Smooth muscle cell (in vitro differentiated cells): ENCODE results near the gene TMEM178A. TPM values are rescaled to one million over a fixed set of nuclear protein-coding genes. Genes with fewer than 3 reads are reported as not detected.

Experiments used
- DNase-seq: peaks from one replicate; lab custom pipeline; 2025; ENCODE audit not compliant: unreplicated experiment; lab: John Stamatoyannopoulos, UW
- H2AFZ ChIP-seq: fragments of 200-600 bp; sonication (generic); 2 replicates; pipeline ENCODE4 v1.6.0; 2016; ENCODE audit warnings: antibody characterized with exemption, low read depth, mild to moderate bottlenecking
- H3F3A ChIP-seq: fragments of 200-600 bp; sonication (generic); 2 replicates; pipeline ENCODE4 v1.6.0; 2017; ENCODE audit warnings: antibody characterized with exemption, low read depth
- H3K27ac ChIP-seq: fragments of 200-600 bp; sonication (generic); 2 replicates; pipeline ENCODE4 v1.5.1; 2016; ENCODE audit warnings: low read depth, mild to moderate bottlenecking
- H3K27me3 ChIP-seq: fragments of 200-600 bp; sonication (generic); 2 replicates; pipeline ENCODE4 v1.6.1; 2016; ENCODE audit warnings: low read depth, mild to moderate bottlenecking
- H3K36me3 ChIP-seq: fragments of 200-600 bp; sonication (generic); 2 replicates; pipeline ENCODE4 v1.5.1; 2016; ENCODE audit warnings: low read depth
- H3K4me1 ChIP-seq: fragments of 200-600 bp; sonication (generic); 2 replicates; pipeline ENCODE4 v1.5.1; 2016; ENCODE audit warnings: low read depth
- H3K4me2 ChIP-seq: fragments of 200-600 bp; sonication (generic); 2 replicates; pipeline ENCODE4 v1.6.0; 2016; ENCODE audit warnings: mild to moderate bottlenecking
- H3K4me3 ChIP-seq: fragments of 200-600 bp; sonication (generic); 2 replicates; pipeline ENCODE4 v1.5.1; 2016; ENCODE audit warnings: mild to moderate bottlenecking
- H3K79me2 ChIP-seq: fragments of 200-600 bp; sonication (generic); 2 replicates; pipeline ENCODE4 v1.6.0; 2016; ENCODE audit warnings: low read depth, mild to moderate bottlenecking
- H3K9ac ChIP-seq: fragments of 200-600 bp; sonication (generic); 2 replicates; pipeline ENCODE4 v1.6.0; 2016; ENCODE audit warnings: low read depth
- H3K9me3 ChIP-seq: fragments of 200-600 bp; sonication (generic); replicated peaks from 2 replicates; pipeline ENCODE4 v1.5.1; 2016; ENCODE audit warnings: low read depth
- H4K20me1 ChIP-seq: fragments of 200-600 bp; sonication (generic); 2 replicates; pipeline ENCODE4 v1.6.0; 2016; ENCODE audit warnings: low read depth
- CTCF ChIP-seq: fragments of 200-600 bp; sonication (generic); IDR thresholded peaks from 2 replicates; pipeline ENCODE4 v1.5.1; 2017; ENCODE audit warnings: borderline replicate concordance, mild to moderate bottlenecking, antibody characterized with exemption; ENCODE audit not compliant: insufficient read depth, poor library complexity, severe bottlenecking
- WGBS: methylation state at CpG from one replicate; pipeline ENCODE4 v1.1.7; 2016; ENCODE audit warnings: low lambda C conversion rate; 5-methylcytosine and 5-hydroxymethylcytosine counted together
- polyA plus RNA-seq: library from polyadenylated mRNA; unstranded; fragments of >200 nt; fragmentation: Nextera tagmentation; extraction: Ambion mirVana; gene quantifications from 2 replicates; pipeline ENCODE4 v1.2.1, GENCODE V29; 2016
- total RNA-seq: library from RNA; depleted of rRNA; stranded (reverse); fragments of >200 nt; gene quantifications from 2 replicates; pipeline ENCODE4 v1.2.3, GENCODE V29; 2014

Gene TMEM178A
- total and polyA plus RNA-seq, 2 experiments from 2014 or later: 14.6 to 22.2 TPM

DNA sequence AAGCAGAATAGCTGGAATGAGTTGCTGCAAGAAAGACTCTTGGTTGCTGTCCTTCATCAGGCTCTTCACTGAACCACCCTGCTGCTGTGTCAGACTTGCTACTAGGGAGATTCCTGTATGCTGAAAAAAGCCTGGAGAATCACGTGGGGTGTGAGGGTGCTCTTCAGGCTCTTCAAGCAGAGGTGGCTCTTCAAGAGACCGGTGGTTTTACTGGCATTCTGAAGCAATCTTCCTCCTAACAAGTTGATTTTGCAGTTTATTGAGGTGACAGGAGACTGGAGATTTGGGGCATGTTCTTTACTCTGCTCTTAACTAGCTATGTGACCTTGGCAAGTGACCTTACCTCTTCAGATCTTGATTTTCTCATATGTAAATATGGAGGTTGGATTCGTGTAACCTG is 14.1 kb downstream of the TMEM178A start:
- 74% methylated on average over 3 of the region's 3 CpGs for WGBS

GRCh38 chr2:39682066-39682692 is 16.5 kb downstream of the TMEM178A start:
- WGBS: 70% methylated on average over 2 of the region's 2 CpGs

More for the DNA sequence above, 14.1 kb downstream of the TMEM178A start:
- Histone ChIP-seq H3K9me3 (no peaks in the 10 kb centered on the region), H3K4me1 (no peaks in the 10 kb centered on the region), H3K79me2 (no peaks in the 10 kb centered on the region), H4K20me1 (no peaks in the 10 kb centered on the region), H3F3A (no peaks in the 10 kb centered on the region), H3K4me3 (no peak overlapping the region), H2AFZ (no peak overlapping the region), H3K27ac (no peak overlapping the region), H3K9ac (no peak overlapping the region), H3K36me3 (no peaks in the 10 kb centered on the region), H3K27me3 (no peaks in the 10 kb centered on the region), H3K4me2 (no peak overlapping the region)
- no peak for DNase-seq
- no peak for TF ChIP-seq CTCF

GRCh38 chr2:39683022-39683699 is 17.4 kb downstream of the TMEM178A start:
- Histone ChIP-seq H3K27me3 (no peaks in the 10 kb centered on the region), H3K36me3 (no peaks in the 10 kb centered on the region), H3K4me1 (no peaks in the 10 kb centered on the region), H3K9me3 (no peaks in the 10 kb centered on the region), H4K20me1 (no peaks in the 10 kb centered on the region), H3K4me2 (no peak overlapping the region), H3F3A (no peaks in the 10 kb centered on the region), H3K9ac (no peak overlapping the region), H2AFZ (no peak overlapping the region), H3K79me2 (no peaks in the 10 kb centered on the region), H3K4me3 (no peak overlapping the region), H3K27ac (no peak overlapping the region)
- WGBS: 92% methylated on average over 9 of the region's 9 CpGs
- no peak for DNase-seq
- TF ChIP-seq CTCF: no peak

More at GRCh38 chr2:39682066-39682692, 16.5 kb downstream of the TMEM178A start:
- no peak overlapping the region for H3K9ac ChIP-seq
- no peak overlapping the region for H2AFZ ChIP-seq
- no peaks in the 10 kb centered on the region for H3K79me2 ChIP-seq
- DNase-seq: no peak
- no peak overlapping the region for H3K27ac ChIP-seq
- no peaks in the 10 kb centered on the region for H3F3A ChIP-seq
- no peaks in the 10 kb centered on the region for H3K9me3 ChIP-seq
- no peaks in the 10 kb centered on the region for H3K4me1 ChIP-seq
- H4K20me1 ChIP-seq: no peaks in the 10 kb centered on the region
- no peaks in the 10 kb centered on the region for H3K27me3 ChIP-seq
- H3K4me2 ChIP-seq: no peak overlapping the region
- no peak for TF ChIP-seq CTCF
- H3K36me3 ChIP-seq: no peaks in the 10 kb centered on the region
- no peak overlapping the region for H3K4me3 ChIP-seq
